HG03469 (cell line): ENCODE results near the gene IRF3.

Source experiments
- ATAC-seq: cut with Tn5 transposase; IDR thresholded peaks from one replicate; pipeline ENCODE4 v1.9.1; 2021; ENCODE audit warnings: mild to moderate bottlenecking, moderate library complexity, moderate number of reproducible peaks; ENCODE audit not compliant: unreplicated experiment

IRF3 gene

GRCh38 chr19:49672131-49672919 is 6.7 kb upstream of the IRF3 start:
- no peak for ATAC-seq

GRCh38 chr19:49669516-49669915 is 3.9 kb upstream of the IRF3 start:
- ATAC-seq, result no peak

- ATAC-seq, result no peak
Measured at GRCh38 chr19:49667473-49667872, 1.8 kb upstream of the IRF3 start.

GRCh38 chr19:49666120-49666444 is 425 bp upstream of the IRF3 start:
- no peak for ATAC-seq

- ATAC-seq, result no peak
Measured at GRCh38 chr19:49665036-49665350, 664 bp downstream of the IRF3 start.

GRCh38 chr19:49664171-49665035 is 1.3 kb downstream of the IRF3 start:
- ATAC-seq, result no peak

GRCh38 chr19:49663224-49663623 is 2.4 kb downstream of the IRF3 start:
- ATAC-seq, result no peak

- ATAC-seq, result no peak
Measured at GRCh38 chr19:49662011-49662410, 3.6 kb downstream of the IRF3 start.

- no peak for ATAC-seq
Measured at GRCh38 chr19:49660338-49660961, 5.2 kb downstream of the IRF3 start.

- no peak for ATAC-seq
Measured at GRCh38 chr19:49658566-49659442, 6.9 kb downstream of the IRF3 start.

- no peak for ATAC-seq
Measured at GRCh38 chr19:49658139-49658517, 7.5 kb downstream of the IRF3 start.

- ATAC-seq, result no peak
Measured at GRCh38 chr19:49657493-49658138, 8.0 kb downstream of the IRF3 start.

- ATAC-seq, result no peak
Measured at GRCh38 chr19:49656456-49657109, 9.1 kb downstream of the IRF3 start.

GRCh38 chr19:49655570-49656455 is 9.8 kb downstream of the IRF3 start:
- no peak for ATAC-seq

- no peak for ATAC-seq
Measured at GRCh38 chr19:49654581-49654980, 11.1 kb downstream of the IRF3 start.

GRCh38 chr19:49653466-49653806 is 12.2 kb downstream of the IRF3 start:
- no peak for ATAC-seq

- no peak for ATAC-seq
Measured at GRCh38 chr19:49652551-49653465, 12.8 kb downstream of the IRF3 start.
